Measurements from ENCODE around the gene MIR17HG. TPM values are rescaled to one million over a fixed set of nuclear protein-coding genes. Genes with fewer than 3 reads are reported as not detected.
A peak's percentile ranks its signal among the peaks of the same experiment; 100 is the strongest.

MIR17HG gene
- total RNA-seq, 1 experiment from 2014 or later: 15.8 TPM

- ChIA-PET POLR2A (ENCODE audit: low non-redundant PET) (interaction anchor here (0.7 kb wide), 1 partner anchor 829 kb away, joined by 3 read pairs; no protein-coding TSS in a partner anchor), CTCF (no interaction called here)
- Histone ChIP-seq H3K27ac (ENCODE audit: low read depth, low read length, poor library complexity, severe bottlenecking) (peak overlapping the region; percentile 97), H3K4me3 (ENCODE audit: low read depth, low read length, poor library complexity, severe bottlenecking) (peak overlapping the region; percentile 75), H3K9me3 (ENCODE audit: low read depth, low read length, poor library complexity, severe bottlenecking) (no peaks in the 10 kb centered on the region), H3K36me3 (ENCODE audit: insufficient read depth, low read length, poor library complexity, severe bottlenecking) (peaks cover 46% of the 10 kb centered on the region), H3K4me1 (ENCODE audit: insufficient read depth, low read length, poor library complexity, severe bottlenecking) (peaks cover 35% of the 10 kb centered on the region), H3K27me3 (replicated peaks; ENCODE audit: insufficient read depth, low read depth, low read length, poor library complexity) (peaks cover 32% of the 10 kb centered on the region)
- peak; percentile 79 for TF ChIP-seq CTCF (conservative IDR thresholded peaks at IDR 0.05; ENCODE audit: low read depth, low read length)
- no peak for TF ChIP-seq EZH2 (IDR thresholded peaks at IDR 0.05; ENCODE audit: borderline replicate concordance, low read depth, low read length, poor library complexity, severe bottlenecking)
- intact Hi-C loops (cut with micrococcal nuclease; ENCODE audit: unreplicated experiment): no loop called here
- no TSS peak for BruUV-seq (replicated peaks)
- peak; percentile 92 for DNase-seq (ENCODE audit: low spot score)
Measured at GRCh38 chr13:91348906-91349435, 1.5 kb downstream of the MIR17HG start.

- H3K27ac ChIP-seq (ENCODE audit: low read depth, low read length, poor library complexity, severe bottlenecking): peak overlapping the region; percentile 97
- peaks cover 35% of the 10 kb centered on the region for H3K4me1 ChIP-seq (ENCODE audit: insufficient read depth, low read length, poor library complexity, severe bottlenecking)
- H3K36me3 ChIP-seq (ENCODE audit: insufficient read depth, low read length, poor library complexity, severe bottlenecking): peaks cover 59% of the 10 kb centered on the region
- POLR2A ChIA-PET (ENCODE audit: low non-redundant PET): no interaction called here
- DNase-seq (ENCODE audit: low spot score): no peak
- peaks cover 19% of the 10 kb centered on the region for H3K27me3 ChIP-seq (replicated peaks; ENCODE audit: insufficient read depth, low read depth, low read length, poor library complexity)
- BruUV-seq (replicated peaks): no TSS peak
- peak overlapping the region; percentile 75 for H3K4me3 ChIP-seq (ENCODE audit: low read depth, low read length, poor library complexity, severe bottlenecking)
- no peak for TF ChIP-seq EZH2 (IDR thresholded peaks at IDR 0.05; ENCODE audit: borderline replicate concordance, low read depth, low read length, poor library complexity, severe bottlenecking)
- TF ChIP-seq CTCF (conservative IDR thresholded peaks at IDR 0.05; ENCODE audit: low read depth, low read length): no peak
- intact Hi-C loops (cut with micrococcal nuclease; ENCODE audit: unreplicated experiment): no loop called here
- CTCF ChIA-PET: no interaction called here
- no peaks in the 10 kb centered on the region for H3K9me3 ChIP-seq (ENCODE audit: low read depth, low read length, poor library complexity, severe bottlenecking)
Measured at GRCh38 chr13:91349992-91350911, 2.8 kb downstream of the MIR17HG start.

- CTCF ChIA-PET: no interaction called here
- no peak for DNase-seq (ENCODE audit: low spot score)
Measured at GRCh38 chr13:91351123-91351522, 3.6 kb downstream of the MIR17HG start.

More at GRCh38 chr13:91351123-91351522, 3.6 kb downstream of the MIR17HG start:
- no peak for TF ChIP-seq EZH2 (IDR thresholded peaks at IDR 0.05; ENCODE audit: borderline replicate concordance, low read depth, low read length, poor library complexity, severe bottlenecking)
- H3K9me3 ChIP-seq (ENCODE audit: low read depth, low read length, poor library complexity, severe bottlenecking): no peaks in the 10 kb centered on the region
- no TSS peak for BruUV-seq (replicated peaks)
- POLR2A ChIA-PET (ENCODE audit: low non-redundant PET): no interaction called here
- H3K27me3 ChIP-seq (replicated peaks; ENCODE audit: insufficient read depth, low read depth, low read length, poor library complexity): peaks cover 10% of the 10 kb centered on the region
- intact Hi-C loops (cut with micrococcal nuclease; ENCODE audit: unreplicated experiment): no loop called here
- H3K27ac ChIP-seq (ENCODE audit: low read depth, low read length, poor library complexity, severe bottlenecking): no peak overlapping the region
- H3K4me1 ChIP-seq (ENCODE audit: insufficient read depth, low read length, poor library complexity, severe bottlenecking): peaks cover 35% of the 10 kb centered on the region
- H3K4me3 ChIP-seq (ENCODE audit: low read depth, low read length, poor library complexity, severe bottlenecking): peak overlapping the region; percentile 75
- peaks cover 68% of the 10 kb centered on the region for H3K36me3 ChIP-seq (ENCODE audit: insufficient read depth, low read length, poor library complexity, severe bottlenecking)

All from A673 (cell line).